Activated CD4-positive, CD25-positive, alpha-beta regulatory T cell treated with anti-CD3 and anti-CD28 coated beads, Interleukin-2, amount 50 U/mL, for 24 hours (primary cell): ENCODE results near the gene CDAN1.

Source experiments
- ATAC-seq, 2 donors: fragments of 150-1000 bp; cut with Tn5 transposase; one replicate each; pipeline ENCODE4 v1.10.0; 2021; ENCODE audit warnings: mild to moderate bottlenecking in 1 of 2, moderate library complexity in 1 of 2

The CDAN1 gene

GRCh38 chr15:42704492-42704926 is 32.4 kb downstream of the CDAN1 start:
- peak; percentile 73 to 93 for ATAC-seq

- no peak for ATAC-seq
Observed at GRCh38 chr15:42696626-42697025, 40.3 kb downstream of the CDAN1 start.

- no peak for ATAC-seq
Observed at GRCh38 chr15:42695527-42696071, 41.3 kb downstream of the CDAN1 start.

- ATAC-seq = no peak
Observed at GRCh38 chr15:42694398-42694797, 42.5 kb downstream of the CDAN1 start.

GRCh38 chr15:42693942-42694341 is 43.0 kb downstream of the CDAN1 start:
- no peak for ATAC-seq

- no peak for ATAC-seq
Observed at GRCh38 chr15:42693496-42693895, 43.4 kb downstream of the CDAN1 start.

- no peak for ATAC-seq
Observed at GRCh38 chr15:42692997-42693396, 43.9 kb downstream of the CDAN1 start.

- ATAC-seq = no peak
Observed at GRCh38 chr15:42692536-42692935, 44.4 kb downstream of the CDAN1 start.

- no peak for ATAC-seq
Observed at GRCh38 chr15:42691770-42692169, 45.2 kb downstream of the CDAN1 start.

- ATAC-seq = no peak
Observed at GRCh38 chr15:42691308-42691707, 45.6 kb downstream of the CDAN1 start.

GRCh38 chr15:42688301-42688700 is 48.6 kb downstream of the CDAN1 start:
- ATAC-seq = no peak

GRCh38 chr15:42687740-42688139 is 49.2 kb downstream of the CDAN1 start:
- ATAC-seq = no peak

GRCh38 chr15:42686281-42686680 is 50.6 kb downstream of the CDAN1 start:
- no peak for ATAC-seq

- ATAC-seq = no peak
Observed at GRCh38 chr15:42681119-42681518, 55.8 kb downstream of the CDAN1 start.

- peak; percentile 94 to 98 for ATAC-seq
Observed at GRCh38 chr15:42680142-42680482, 56.8 kb downstream of the CDAN1 start.

- ATAC-seq = no peak
Observed at GRCh38 chr15:42679285-42680141, 57.4 kb downstream of the CDAN1 start.

GRCh38 chr15:42675021-42675420 is 61.9 kb downstream of the CDAN1 start:
- ATAC-seq = no peak

GRCh38 chr15:42674472-42674871 is 62.5 kb downstream of the CDAN1 start:
- ATAC-seq = no peak
